Measurements from ENCODE around the gene TLX2. TPM values are rescaled to one million over a fixed set of nuclear protein-coding genes. Genes with fewer than 3 reads are reported as not detected.

The TLX2 gene
- total and polyA plus RNA-seq, 2 of the 13 experiments (the other 11 are each of a cell fraction or from before 2014, with no cell fraction given): 0.05 to 0.20 TPM

- TF ChIP-seq EP300 (IDR thresholded peaks at IDR 0.05; ENCODE audit: low read depth in 2 of 2, low read length in 2 of 2) (peak in 1 of 2 experiments; percentile 54; a peak in 2 of 4 replicates), EP300 (CRISPR knock-in tag; IDR thresholded peaks at IDR 0.05; ENCODE audit: borderline replicate concordance) (peak; percentile 67), RAD21 (CRISPR knock-in tag; IDR thresholded peaks at IDR 0.05) (peak; percentile 45; the same call in 1 of the 2 replicates), ZNF766 (CRISPR knock-in tag; IDR thresholded peaks at IDR 0.05; ENCODE audit: borderline replicate concordance) (peak; percentile 94; the same call in 1 of the 2 replicates), ZNF83 (CRISPR knock-in tag; IDR thresholded peaks at IDR 0.05; ENCODE audit: borderline replicate concordance) (peak; percentile 79; the same call in 1 of the 2 replicates), ZNF431 (CRISPR knock-in tag; IDR thresholded peaks at IDR 0.05; ENCODE audit: borderline replicate concordance, low read depth) (peak; percentile 87), HOXD1 (CRISPR knock-in tag; IDR thresholded peaks at IDR 0.05) (0 out of 2 replicates have a peak, but pooled peaks have one; percentile 42), CREB1 (IDR thresholded peaks at IDR 0.05) (peak; percentile 80), CREB1 (CRISPR knock-in tag; IDR thresholded peaks at IDR 0.05) (peak; percentile 95), ZFX (CRISPR knock-in tag; IDR thresholded peaks at IDR 0.05; ENCODE audit: low read depth) (peak; percentile 100), PHF5A (CRISPR knock-in tag; IDR thresholded peaks at IDR 0.05; ENCODE audit: low read depth, unreplicated experiment) (peak; percentile 100), ZHX1 (CRISPR knock-in tag; IDR thresholded peaks at IDR 0.05; ENCODE audit: low read depth) (peak; percentile 92), TBL1XR1 (IDR thresholded peaks at IDR 0.05; ENCODE audit: borderline replicate concordance, low read length, partially characterized antibody) (peak; percentile 54)
- TF ChIP-seq, protein P1, sequence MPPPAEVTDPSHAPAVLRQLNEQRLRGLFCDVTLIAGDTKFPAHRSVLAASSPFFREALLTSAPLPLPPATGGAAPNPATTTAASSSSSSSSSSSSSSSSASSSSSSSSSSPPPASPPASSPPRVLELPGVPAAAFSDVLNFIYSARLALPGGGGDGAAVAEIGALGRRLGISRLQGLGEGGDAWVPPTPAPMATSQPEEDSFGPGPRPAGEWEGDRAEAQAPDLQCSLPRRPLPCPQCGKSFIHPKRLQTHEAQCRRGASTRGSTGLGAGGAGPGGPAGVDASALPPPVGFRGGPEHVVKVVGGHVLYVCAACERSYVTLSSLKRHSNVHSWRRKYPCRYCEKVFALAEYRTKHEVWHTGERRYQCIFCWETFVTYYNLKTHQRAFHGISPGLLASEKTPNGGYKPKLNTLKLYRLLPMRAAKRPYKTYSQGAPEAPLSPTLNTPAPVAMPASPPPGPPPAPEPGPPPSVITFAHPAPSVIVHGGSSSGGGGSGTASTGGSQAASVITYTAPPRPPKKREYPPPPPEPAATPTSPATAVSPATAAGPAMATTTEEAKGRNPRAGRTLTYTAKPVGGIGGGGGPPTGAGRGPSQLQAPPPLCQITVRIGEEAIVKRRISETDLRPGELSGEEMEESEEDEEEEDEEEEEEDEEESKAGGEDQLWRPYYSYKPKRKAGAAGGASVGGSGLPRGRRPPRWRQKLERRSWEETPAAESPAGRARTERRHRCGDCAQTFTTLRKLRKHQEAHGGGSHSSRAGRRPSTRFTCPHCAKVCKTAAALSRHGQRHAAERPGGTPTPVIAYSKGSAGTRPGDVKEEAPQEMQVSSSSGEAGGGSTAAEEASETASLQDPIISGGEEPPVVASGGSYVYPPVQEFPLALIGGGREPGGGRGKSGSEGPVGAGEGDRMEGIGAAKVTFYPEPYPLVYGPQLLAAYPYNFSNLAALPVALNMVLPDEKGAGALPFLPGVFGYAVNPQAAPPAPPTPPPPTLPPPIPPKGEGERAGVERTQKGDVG (CRISPR knock-in tag; IDR thresholded peaks at IDR 0.05; ENCODE audit: borderline replicate concordance): peak; percentile 94
- TF ChIP-seq, protein P2, sequence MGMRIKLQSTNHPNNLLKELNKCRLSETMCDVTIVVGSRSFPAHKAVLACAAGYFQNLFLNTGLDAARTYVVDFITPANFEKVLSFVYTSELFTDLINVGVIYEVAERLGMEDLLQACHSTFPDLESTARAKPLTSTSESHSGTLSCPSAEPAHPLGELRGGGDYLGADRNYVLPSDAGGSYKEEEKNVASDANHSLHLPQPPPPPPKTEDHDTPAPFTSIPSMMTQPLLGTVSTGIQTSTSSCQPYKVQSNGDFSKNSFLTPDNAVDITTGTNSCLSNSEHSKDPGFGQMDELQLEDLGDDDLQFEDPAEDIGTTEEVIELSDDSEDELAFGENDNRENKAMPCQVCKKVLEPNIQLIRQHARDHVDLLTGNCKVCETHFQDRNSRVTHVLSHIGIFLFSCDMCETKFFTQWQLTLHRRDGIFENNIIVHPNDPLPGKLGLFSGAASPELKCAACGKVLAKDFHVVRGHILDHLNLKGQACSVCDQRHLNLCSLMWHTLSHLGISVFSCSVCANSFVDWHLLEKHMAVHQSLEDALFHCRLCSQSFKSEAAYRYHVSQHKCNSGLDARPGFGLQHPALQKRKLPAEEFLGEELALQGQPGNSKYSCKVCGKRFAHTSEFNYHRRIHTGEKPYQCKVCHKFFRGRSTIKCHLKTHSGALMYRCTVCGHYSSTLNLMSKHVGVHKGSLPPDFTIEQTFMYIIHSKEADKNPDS (CRISPR knock-in tag; IDR thresholded peaks at IDR 0.05): peak; percentile 96
- TF ChIP-seq, protein P3, sequence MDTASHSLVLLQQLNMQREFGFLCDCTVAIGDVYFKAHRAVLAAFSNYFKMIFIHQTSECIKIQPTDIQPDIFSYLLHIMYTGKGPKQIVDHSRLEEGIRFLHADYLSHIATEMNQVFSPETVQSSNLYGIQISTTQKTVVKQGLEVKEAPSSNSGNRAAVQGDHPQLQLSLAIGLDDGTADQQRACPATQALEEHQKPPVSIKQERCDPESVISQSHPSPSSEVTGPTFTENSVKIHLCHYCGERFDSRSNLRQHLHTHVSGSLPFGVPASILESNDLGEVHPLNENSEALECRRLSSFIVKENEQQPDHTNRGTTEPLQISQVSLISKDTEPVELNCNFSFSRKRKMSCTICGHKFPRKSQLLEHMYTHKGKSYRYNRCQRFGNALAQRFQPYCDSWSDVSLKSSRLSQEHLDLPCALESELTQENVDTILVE (CRISPR knock-in tag; IDR thresholded peaks at IDR 0.05): peak; percentile 94
- TF ChIP-seq, protein P4, sequence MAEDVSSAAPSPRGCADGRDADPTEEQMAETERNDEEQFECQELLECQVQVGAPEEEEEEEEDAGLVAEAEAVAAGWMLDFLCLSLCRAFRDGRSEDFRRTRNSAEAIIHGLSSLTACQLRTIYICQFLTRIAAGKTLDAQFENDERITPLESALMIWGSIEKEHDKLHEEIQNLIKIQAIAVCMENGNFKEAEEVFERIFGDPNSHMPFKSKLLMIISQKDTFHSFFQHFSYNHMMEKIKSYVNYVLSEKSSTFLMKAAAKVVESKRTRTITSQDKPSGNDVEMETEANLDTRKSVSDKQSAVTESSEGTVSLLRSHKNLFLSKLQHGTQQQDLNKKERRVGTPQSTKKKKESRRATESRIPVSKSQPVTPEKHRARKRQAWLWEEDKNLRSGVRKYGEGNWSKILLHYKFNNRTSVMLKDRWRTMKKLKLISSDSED (CRISPR knock-in tag; IDR thresholded peaks at IDR 0.05): peak; percentile 76; the same call in 1 of the 2 replicates
These were observed 41.9 kb upstream of the TLX2 start, which contains the start of gene MRPL53 (continued) for GRCh38 chr2:74472086-74472944.

Data from HepG2 (cell line).